Regular cardiac myocyte (primary cell): ENCODE results near the gene ZNF699. TPM values are rescaled to one million over a fixed set of nuclear protein-coding genes. Genes with fewer than 3 reads are reported as not detected.

ENCODE experiments used
- total RNA-seq: library from RNA; depleted of rRNA; stranded (reverse); fragments of >200 nt; gene quantifications from 2 replicates; pipeline ENCODE4 v1.2.3, GENCODE V29; 2014

Gene ZNF699
- 15.1 and 21.7 TPM in 2 replicates for total RNA-seq

DNA sequence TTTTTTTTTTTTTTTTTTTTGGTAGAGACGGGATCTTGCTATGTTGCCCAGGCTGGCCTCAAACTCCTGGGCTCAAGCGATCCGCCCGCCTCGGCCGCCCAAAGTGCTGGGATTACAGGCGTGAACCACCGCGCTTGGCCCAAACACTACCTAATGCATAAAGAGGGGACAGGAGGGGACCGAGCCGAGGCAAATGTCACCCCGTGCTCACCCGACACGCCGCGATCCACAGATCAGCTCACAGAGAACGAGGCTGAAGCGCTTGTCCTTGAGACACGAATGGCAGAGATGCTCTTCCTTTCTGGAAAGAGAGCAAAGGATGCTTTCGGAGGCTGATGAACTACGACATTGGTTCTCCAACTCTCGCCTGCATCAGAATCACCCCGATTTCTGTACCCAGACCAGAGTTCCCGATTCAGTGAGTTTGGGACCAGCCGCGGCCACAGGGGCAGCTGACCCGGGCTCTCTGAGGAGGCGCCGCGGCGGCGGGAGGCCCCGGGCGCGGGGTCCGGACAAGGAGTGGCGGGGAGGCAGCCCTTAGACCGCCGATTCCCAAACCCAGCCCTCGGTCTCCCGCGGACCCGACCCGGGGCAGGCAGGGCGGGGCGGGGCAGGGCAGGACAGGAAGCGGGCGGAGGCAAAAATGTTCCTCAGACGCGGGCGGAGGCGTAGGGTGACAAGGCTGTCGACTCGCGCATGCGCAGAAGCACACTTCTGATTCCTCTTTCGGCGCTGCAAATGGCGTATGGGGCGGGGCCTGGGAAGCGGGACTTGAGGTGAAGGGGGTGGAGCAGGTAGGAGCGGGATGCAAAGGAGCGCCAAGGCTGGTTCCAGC lies at the start of gene ZNF699:
Gene ZNF699 (minus strand): TSS at position 700 of the 835 bp plus-strand sequence. CDS start 4,719 bp downstream, outside the sequence.

GRCh38 chr19:9323919-9324583 lies 14.4 kb upstream of the ZNF699 start, which contains the start of gene ZNF559:
Gene ZNF559 (plus strand): TSS chr19:9324179. CDS start chr19:9338550, 14,371 bp downstream.

DNA sequence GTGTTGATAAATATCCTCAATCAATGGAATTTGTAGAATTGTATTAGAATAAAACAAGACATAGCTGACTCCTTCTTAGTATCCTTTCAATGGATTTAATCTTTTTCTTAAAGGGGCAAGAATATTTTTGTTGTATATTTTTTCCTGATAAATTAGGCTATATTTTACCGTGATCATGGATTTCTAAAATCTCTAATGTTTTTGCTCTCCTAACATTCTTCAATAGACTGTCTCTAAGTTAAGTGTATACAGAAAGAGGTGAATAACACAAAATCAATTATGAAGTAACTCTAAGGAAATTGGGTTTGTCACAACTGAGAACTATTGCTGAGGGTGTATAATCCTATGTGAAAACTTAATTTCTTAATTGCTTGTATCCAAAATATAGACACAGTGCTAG lies 59.0 kb downstream of the ZNF699 start, which contains the start of gene OR7E24:
Gene OR7E24 (plus strand): TSS at position 301 of the 400 bp plus-strand sequence. CDS start 114 bp downstream, outside the sequence.

Other genes starting within 250 kb of the ZNF699 start
- gene OR1M1, start 222.8 kb downstream of the ZNF699 start, total RNA-seq = not detected in 2 replicates
- gene OR7G2, start 202.4 kb downstream of the ZNF699 start, total RNA-seq = not detected in 2 replicates
- gene OR7G1, start 194.1 kb downstream of the ZNF699 start, total RNA-seq = not detected in 2 replicates
- gene OR7G3, start 182.9 kb downstream of the ZNF699 start, total RNA-seq = not detected in 2 replicates
- gene ZNF317, start 169.4 kb downstream of the ZNF699 start, total RNA-seq = 13.2 and 14.4 TPM in 2 replicates
- gene OR7D2, start 130.9 kb downstream of the ZNF699 start, total RNA-seq = not detected in 2 replicates
- not detected in 2 replicates for gene OR7D4, start 90.2 kb downstream of the ZNF699 start, total RNA-seq
- not detected in 2 replicates for gene OR7E24, start 58.9 kb downstream of the ZNF699 start, total RNA-seq
- gene ZNF559, start 14.3 kb upstream of the ZNF699 start, total RNA-seq = 11.5 and 12.7 TPM in 2 replicates
- 0.77 and 1.7 TPM in 2 replicates for gene ZNF177, start 53.2 kb upstream of the ZNF699 start, total RNA-seq
- gene ZNF266, start 125.7 kb upstream of the ZNF699 start, total RNA-seq = 7.3 and 9.9 TPM in 2 replicates
- gene ZNF560, start 188.8 kb upstream of the ZNF699 start, total RNA-seq = 2.7 and 3.4 TPM in 2 replicates
- gene ZNF426, start 228.8 kb upstream of the ZNF699 start, total RNA-seq = 19.4 and 29.9 TPM in 2 replicates